Measurements from ENCODE around the gene ARHGAP26. TPM values are rescaled to one million over a fixed set of nuclear protein-coding genes. Genes with fewer than 3 reads are reported as not detected.

Gene ARHGAP26
- total and polyA plus RNA-seq, 2 experiments from 2014 or later = 9.5 to 16.8 TPM

- Mint-ChIP-seq H3K27ac (no peak overlapping the region), H3K36me3 (ENCODE audit: low read depth) (no peaks in the 10 kb centered on the region), H3K27me3 (ENCODE audit: insufficient read depth, low read depth, poor library complexity) (peaks cover 5% of the 10 kb centered on the region), H3K9me3 (no peaks in the 10 kb centered on the region), H3K4me1 (peaks cover 35% of the 10 kb centered on the region), H3K4me3 (no peak overlapping the region)
- DNase-seq (ENCODE audit: low spot score) (no peak), ATAC-seq (no peak)
- TF ChIP-seq ETS1 (IDR thresholded peaks at IDR 0.05) (no peak), ZNF331 (CRISPR knock-in tag; IDR thresholded peaks at IDR 0.05; ENCODE audit: low read depth) (no peak), EZH2 (IDR thresholded peaks at IDR 0.05; ENCODE audit: low read depth, unreplicated experiment) (no peak), JUNB (IDR thresholded peaks at IDR 0.05; ENCODE audit: unreplicated experiment) (no peak), EZH2phosphoT487 (IDR thresholded peaks at IDR 0.05; ENCODE audit: unreplicated experiment) (no peak), POLR2AphosphoS5 (IDR thresholded peaks at IDR 0.05; ENCODE audit: low read depth) (no peak), NANOG (IDR thresholded peaks at IDR 0.05; ENCODE audit: borderline replicate concordance) (no peak), CTCF (conservative IDR thresholded peaks at IDR 0.05; ENCODE audit: low read depth in 2 of 2) (no peak), ZNF462 (CRISPR knock-in tag; IDR thresholded peaks at IDR 0.05) (no peak)
- no peaks in the 10 kb centered on the region for H3K27me3 ChIP-seq (ENCODE audit: insufficient read depth)
- H2AFZ ChIP-seq = no peak overlapping the region
- no peaks in the 10 kb centered on the region for H4K20me1 ChIP-seq (replicated peaks; ENCODE audit: insufficient read depth)
- no peak overlapping the region; the same call in 1 of the 2 replicates for H3K27ac ChIP-seq (ENCODE audit: low read depth)
- peaks cover 13% of the 10 kb centered on the region for H3K79me2 ChIP-seq (replicated peaks; ENCODE audit: insufficient read depth)
- no peak overlapping the region for H3K4me3 ChIP-seq
- no peak overlapping the region for H3K4me2 ChIP-seq
- H3K36me3 ChIP-seq (ENCODE audit: insufficient read depth) = no peaks in the 10 kb centered on the region
- H3K4me1 ChIP-seq (ENCODE audit: insufficient read depth) = peaks cover 36% of the 10 kb centered on the region
- no peaks in the 10 kb centered on the region for H3K9me2 ChIP-seq (ENCODE audit: insufficient read depth)
- no peaks in the 10 kb centered on the region for H3F3A ChIP-seq (replicated peaks; ENCODE audit: low read depth)
These were observed 102.0 kb downstream of the ARHGAP26 start for GRCh38 chr5:142872217-142872616.

All from GM23338 (cell line).